Left colon (tissue), 2 donors: ENCODE data around the gene SDK2. TPM values are rescaled to one million over a fixed set of nuclear protein-coding genes. Genes with fewer than 3 reads are reported as not detected.
A peak's percentile ranks its signal among the peaks of the same experiment; 100 is the strongest.

Source experiments
- ATAC-seq: fragments of 200-7000 bp; cut with Tn5 transposase; one replicate; pipeline ENCODE4 v1.9.1; 2020; ENCODE audit warnings: mild to moderate bottlenecking, moderate library complexity
- DNase-seq, 2 donors: peaks; one replicate each; pipeline ENCODE4 v3.0.0-alpha.2; 2020
- intact Hi-C, 2 donors: fragments of 100-400 bp; cut with DNase I in 1 of 2; cut with micrococcal nuclease in 1 of 2; formaldehyde crosslinking; loops; one replicate each; pipeline versions ENCODE4 v1.11.2 to v1.14.0; 2022; cut with DNase I, micrococcal nuclease
- total RNA-seq, 2 donors: library from RNA; stranded (reverse); fragmentation: NEBNext Ultra II Directional; extraction: Animal tissue kit (Norgen Biotek cat#: 25700); gene quantifications; one replicate each; pipeline ENCODE4 v1.2.1, GENCODE V29; 2021
- donor health status: DM: no; HTN: no; CAD: no.
- donor health status: DM: yes; HTN: yes; CAD: no.

Gene SDK2
- total RNA-seq, 2 donors from 2014 or later = 0.82 to 1.8 TPM

- no peak for DNase-seq
- no peak for ATAC-seq
- intact Hi-C loops = no loop called here
Observed at GRCh38 chr17:73594025-73594424, 50.2 kb downstream of the SDK2 start.

GRCh38 chr17:73593249-73593965, 50.8 kb downstream of the SDK2 start:
- no peak for DNase-seq
- no peak for ATAC-seq
- intact Hi-C loops = no loop called here

- no peak for ATAC-seq
- intact Hi-C loops = no loop called here
- DNase-seq = no peak
Observed at GRCh38 chr17:73592501-73592961, 51.7 kb downstream of the SDK2 start.

- intact Hi-C loops = no loop called here
- DNase-seq (no peak), ATAC-seq (no peak)
Observed at GRCh38 chr17:73592079-73592415, 52.2 kb downstream of the SDK2 start.

- ATAC-seq = no peak
- intact Hi-C loops = no loop called here
- no peak for DNase-seq
Observed at GRCh38 chr17:73591296-73592078, 52.8 kb downstream of the SDK2 start.

- ATAC-seq (no peak), DNase-seq (no peak)
- intact Hi-C loops = no loop called here
Observed at GRCh38 chr17:73589363-73589980, 54.8 kb downstream of the SDK2 start.

GRCh38 chr17:73588891-73589290, 55.4 kb downstream of the SDK2 start:
- no peak for ATAC-seq
- no peak for DNase-seq
- intact Hi-C loops = no loop called here

GRCh38 chr17:73588301-73588846, 55.9 kb downstream of the SDK2 start:
- intact Hi-C loops = no loop called here
- no peak for ATAC-seq

GRCh38 chr17:73586921-73587602, 57.2 kb downstream of the SDK2 start:
- intact Hi-C loops = no loop called here
- DNase-seq = no peak
- peak; percentile 71 for ATAC-seq

More at GRCh38 chr17:73588301-73588846, 55.9 kb downstream of the SDK2 start:
- no peak for DNase-seq

GRCh38 chr17:73586275-73586832, 57.9 kb downstream of the SDK2 start:
- intact Hi-C loops = no loop called here
- DNase-seq (no peak), ATAC-seq (no peak)

GRCh38 chr17:73585583-73585982, 58.7 kb downstream of the SDK2 start:
- intact Hi-C loops = no loop called here
- no peak for DNase-seq
- no peak for ATAC-seq

GRCh38 chr17:73584987-73585386, 59.3 kb downstream of the SDK2 start:
- ATAC-seq = no peak
- DNase-seq = no peak
- intact Hi-C loops = no loop called here

- ATAC-seq (no peak), DNase-seq (no peak)
- intact Hi-C loops = no loop called here
Observed at GRCh38 chr17:73584049-73584448, 60.2 kb downstream of the SDK2 start.

GRCh38 chr17:73582821-73583220, 61.4 kb downstream of the SDK2 start:
- intact Hi-C loops = no loop called here
- ATAC-seq (no peak), DNase-seq (no peak)

GRCh38 chr17:73582359-73582758, 61.9 kb downstream of the SDK2 start:
- intact Hi-C loops = no loop called here
- ATAC-seq (no peak), DNase-seq (no peak)

GRCh38 chr17:73581379-73581778, 62.9 kb downstream of the SDK2 start:
- ATAC-seq = no peak
- intact Hi-C loops = no loop called here
- no peak for DNase-seq

- intact Hi-C loops = no loop called here
- no peak for ATAC-seq
Observed at GRCh38 chr17:73580073-73580710, 64.1 kb downstream of the SDK2 start.

GRCh38 chr17:73576556-73577098, 67.6 kb downstream of the SDK2 start:
- DNase-seq = no peak
- peak; percentile 86 for ATAC-seq
- intact Hi-C loops = no loop called here

More at GRCh38 chr17:73580073-73580710, 64.1 kb downstream of the SDK2 start:
- DNase-seq = no peak
